Smooth muscle cell (in vitro differentiated cells): ENCODE results near the gene MORN4. TPM values are rescaled to one million over a fixed set of nuclear protein-coding genes. Genes with fewer than 3 reads are reported as not detected.

ENCODE experiments used
- DNase-seq: peaks from one replicate; lab custom pipeline; 2025; ENCODE audit not compliant: unreplicated experiment; lab: John Stamatoyannopoulos, UW
- H2AFZ ChIP-seq: fragments of 200-600 bp; sonication (generic); 2 replicates; pipeline ENCODE4 v1.6.0; 2016; ENCODE audit warnings: antibody characterized with exemption, low read depth, mild to moderate bottlenecking
- H3F3A ChIP-seq: fragments of 200-600 bp; sonication (generic); 2 replicates; pipeline ENCODE4 v1.6.0; 2017; ENCODE audit warnings: antibody characterized with exemption, low read depth
- H3K27ac ChIP-seq: fragments of 200-600 bp; sonication (generic); 2 replicates; pipeline ENCODE4 v1.5.1; 2016; ENCODE audit warnings: low read depth, mild to moderate bottlenecking
- H3K27me3 ChIP-seq: fragments of 200-600 bp; sonication (generic); 2 replicates; pipeline ENCODE4 v1.6.1; 2016; ENCODE audit warnings: low read depth, mild to moderate bottlenecking
- H3K36me3 ChIP-seq: fragments of 200-600 bp; sonication (generic); 2 replicates; pipeline ENCODE4 v1.5.1; 2016; ENCODE audit warnings: low read depth
- H3K4me1 ChIP-seq: fragments of 200-600 bp; sonication (generic); 2 replicates; pipeline ENCODE4 v1.5.1; 2016; ENCODE audit warnings: low read depth
- H3K4me2 ChIP-seq: fragments of 200-600 bp; sonication (generic); 2 replicates; pipeline ENCODE4 v1.6.0; 2016; ENCODE audit warnings: mild to moderate bottlenecking
- H3K4me3 ChIP-seq: fragments of 200-600 bp; sonication (generic); 2 replicates; pipeline ENCODE4 v1.5.1; 2016; ENCODE audit warnings: mild to moderate bottlenecking
- H3K79me2 ChIP-seq: fragments of 200-600 bp; sonication (generic); 2 replicates; pipeline ENCODE4 v1.6.0; 2016; ENCODE audit warnings: low read depth, mild to moderate bottlenecking
- H3K9ac ChIP-seq: fragments of 200-600 bp; sonication (generic); 2 replicates; pipeline ENCODE4 v1.6.0; 2016; ENCODE audit warnings: low read depth
- H3K9me3 ChIP-seq: fragments of 200-600 bp; sonication (generic); replicated peaks from 2 replicates; pipeline ENCODE4 v1.5.1; 2016; ENCODE audit warnings: low read depth
- H4K20me1 ChIP-seq: fragments of 200-600 bp; sonication (generic); 2 replicates; pipeline ENCODE4 v1.6.0; 2016; ENCODE audit warnings: low read depth
- WGBS: methylation state at CpG from one replicate; pipeline ENCODE4 v1.1.7; 2016; ENCODE audit warnings: low lambda C conversion rate; 5-methylcytosine and 5-hydroxymethylcytosine counted together
- polyA plus RNA-seq: library from polyadenylated mRNA; unstranded; fragments of >200 nt; fragmentation: Nextera tagmentation; extraction: Ambion mirVana; gene quantifications from 2 replicates; pipeline ENCODE4 v1.2.1, GENCODE V29; 2016
- total RNA-seq: library from RNA; depleted of rRNA; stranded (reverse); fragments of >200 nt; gene quantifications from 2 replicates; pipeline ENCODE4 v1.2.3, GENCODE V29; 2014
- TF ChIP-seq, protein P1 (sequence below): fragments of 200-600 bp; sonication (generic); IDR thresholded peaks from 2 replicates; pipeline ENCODE4 v1.5.1; 2017; ENCODE audit warnings: borderline replicate concordance, mild to moderate bottlenecking, antibody characterized with exemption; ENCODE audit not compliant: insufficient read depth, poor library complexity, severe bottlenecking

The MORN4 gene
- total and polyA plus RNA-seq, 2 experiments from 2014 or later = 2.9 to 16.8 TPM

DNA sequence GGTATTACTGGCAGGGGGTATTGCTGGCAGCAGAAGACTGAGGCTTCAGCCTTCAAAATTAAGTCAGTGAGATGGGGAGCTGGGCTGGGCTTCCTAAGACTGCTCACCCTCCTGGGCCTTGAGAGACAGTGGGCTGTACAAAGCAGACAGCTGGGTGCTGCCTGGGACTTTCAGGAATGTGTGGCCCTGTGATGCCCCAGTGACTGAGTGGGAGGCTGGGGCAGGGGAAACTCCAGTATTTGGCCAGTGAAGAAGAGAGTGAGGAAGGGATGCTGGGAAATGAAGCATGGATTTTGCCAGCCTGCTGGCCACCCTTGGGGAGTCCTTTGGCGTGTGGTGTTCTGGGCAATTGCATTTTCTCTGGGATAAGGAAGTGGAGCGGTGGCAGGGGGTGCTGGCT lies 60.3 kb downstream of the MORN4 start:
- no peaks in the 10 kb centered on the region for H3K79me2 ChIP-seq
- peaks cover 5% of the 10 kb centered on the region for H3F3A ChIP-seq
- no peaks in the 10 kb centered on the region for H4K20me1 ChIP-seq
- H2AFZ ChIP-seq = no peak overlapping the region
- no peaks in the 10 kb centered on the region for H3K9me3 ChIP-seq
- H3K4me1 ChIP-seq = peaks cover 7% of the 10 kb centered on the region
- H3K4me3 ChIP-seq = no peak overlapping the region
- peak overlapping the region; percentile 70 for H3K27ac ChIP-seq
- no peak overlapping the region for H3K4me2 ChIP-seq
- no peak for DNase-seq
- H3K9ac ChIP-seq = no peak overlapping the region
- H3K36me3 ChIP-seq = no peaks in the 10 kb centered on the region
- TF ChIP-seq, protein P1, sequence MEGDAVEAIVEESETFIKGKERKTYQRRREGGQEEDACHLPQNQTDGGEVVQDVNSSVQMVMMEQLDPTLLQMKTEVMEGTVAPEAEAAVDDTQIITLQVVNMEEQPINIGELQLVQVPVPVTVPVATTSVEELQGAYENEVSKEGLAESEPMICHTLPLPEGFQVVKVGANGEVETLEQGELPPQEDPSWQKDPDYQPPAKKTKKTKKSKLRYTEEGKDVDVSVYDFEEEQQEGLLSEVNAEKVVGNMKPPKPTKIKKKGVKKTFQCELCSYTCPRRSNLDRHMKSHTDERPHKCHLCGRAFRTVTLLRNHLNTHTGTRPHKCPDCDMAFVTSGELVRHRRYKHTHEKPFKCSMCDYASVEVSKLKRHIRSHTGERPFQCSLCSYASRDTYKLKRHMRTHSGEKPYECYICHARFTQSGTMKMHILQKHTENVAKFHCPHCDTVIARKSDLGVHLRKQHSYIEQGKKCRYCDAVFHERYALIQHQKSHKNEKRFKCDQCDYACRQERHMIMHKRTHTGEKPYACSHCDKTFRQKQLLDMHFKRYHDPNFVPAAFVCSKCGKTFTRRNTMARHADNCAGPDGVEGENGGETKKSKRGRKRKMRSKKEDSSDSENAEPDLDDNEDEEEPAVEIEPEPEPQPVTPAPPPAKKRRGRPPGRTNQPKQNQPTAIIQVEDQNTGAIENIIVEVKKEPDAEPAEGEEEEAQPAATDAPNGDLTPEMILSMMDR = no peak
- no peaks in the 10 kb centered on the region for H3K27me3 ChIP-seq
- 100% methylated on average over 2 of the region's 2 CpGs for WGBS

- Histone ChIP-seq H3K9me3 (no peaks in the 10 kb centered on the region), H3K79me2 (no peaks in the 10 kb centered on the region), H3K4me2 (no peak within 1 kb of the TSS), H3K36me3 (no peaks in the 10 kb centered on the region), H3K4me3 (no peak within 1 kb of the TSS), H4K20me1 (no peaks in the 10 kb centered on the region), H3F3A (peaks cover 5% of the 10 kb centered on the region), H3K4me1 (peaks cover 7% of the 10 kb centered on the region), H3K27me3 (no peaks in the 10 kb centered on the region), H2AFZ (no peak within 1 kb of the TSS), H3K27ac (peak within 1 kb of the TSS; percentile 70), H3K9ac (no peak within 1 kb of the TSS)
- TF ChIP-seq, protein P1 = peak; percentile 66
- 78% methylated on average over 16 of the region's 16 CpGs for WGBS
- no peak for DNase-seq
Observed at GRCh38 chr10:97572214-97572989, 60.9 kb downstream of the MORN4 start, which contains the start of gene ANKRD2. ANKRD2 (plus strand) TSS chr10:97572779; CDS start chr10:97572789, 10 bp downstream.

DNA sequence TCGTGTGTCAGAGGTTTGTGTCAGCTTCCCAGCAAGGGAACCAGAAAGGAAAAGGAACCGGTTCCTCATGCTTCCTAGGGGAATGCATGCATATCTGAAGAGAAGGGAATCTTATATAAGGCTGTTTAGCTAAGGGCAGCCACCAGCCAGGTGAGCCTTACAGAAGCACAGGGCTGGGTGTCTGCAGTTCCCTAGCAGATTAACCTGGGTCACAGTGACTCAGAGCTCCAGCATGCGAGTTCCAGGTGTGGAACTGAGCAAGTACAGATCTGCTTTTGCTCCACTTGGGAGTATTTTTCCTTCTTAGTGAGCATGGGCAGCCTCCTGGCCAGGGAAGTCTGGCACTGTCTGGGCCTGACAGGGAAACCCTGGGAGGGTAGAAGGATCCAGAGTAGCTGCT lies 61.7 kb downstream of the MORN4 start:
- Histone ChIP-seq H2AFZ (no peak overlapping the region), H3K9ac (no peak overlapping the region), H3K4me1 (peaks cover 7% of the 10 kb centered on the region), H3F3A (peaks cover 5% of the 10 kb centered on the region), H3K79me2 (peaks cover 4% of the 10 kb centered on the region), H3K27me3 (no peaks in the 10 kb centered on the region), H3K4me2 (no peak overlapping the region), H4K20me1 (peaks cover 4% of the 10 kb centered on the region), H3K9me3 (no peaks in the 10 kb centered on the region), H3K4me3 (no peak overlapping the region), H3K27ac (peak overlapping the region; percentile 70), H3K36me3 (no peaks in the 10 kb centered on the region)
- no peak for DNase-seq
- 68% methylated on average over 3 of the region's 3 CpGs for WGBS
- TF ChIP-seq, protein P1 = no peak
